HG02678 (cell line): Measurements from ENCODE around the gene LAMP5.

Experiments
- ATAC-seq: cut with Tn5 transposase; IDR thresholded peaks from one replicate; pipeline ENCODE4 v1.9.1; 2021; ENCODE audit warnings: mild to moderate bottlenecking, moderate library complexity; ENCODE audit not compliant: unreplicated experiment

Gene LAMP5

GRCh38 chr20:9532069-9532838 is 17.9 kb downstream of the LAMP5 start:
- no peak for ATAC-seq

- no peak for ATAC-seq
These were observed 19.6 kb downstream of the LAMP5 start for GRCh38 chr20:9534025-9534424.

- no peak for ATAC-seq
These were observed 21.1 kb downstream of the LAMP5 start for GRCh38 chr20:9535449-9535848.

DNA sequence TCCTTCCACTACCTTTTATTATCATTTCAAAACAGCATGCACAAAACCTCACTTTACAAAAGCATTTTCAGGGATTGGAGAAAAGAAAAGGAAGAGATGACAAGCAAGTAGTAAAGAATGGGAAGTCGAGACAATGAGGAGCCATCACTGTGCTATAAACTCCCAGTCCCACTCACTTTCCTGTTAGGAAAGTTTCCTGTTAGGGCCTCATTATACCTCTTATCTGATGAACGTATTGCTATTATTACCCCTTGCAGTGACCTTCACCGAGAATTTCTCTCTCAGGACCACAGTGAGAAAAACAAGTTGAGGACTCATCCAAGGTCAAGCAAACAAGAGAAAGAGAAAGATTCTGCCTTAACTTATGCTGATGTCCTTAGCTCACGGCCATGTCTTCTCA is 28.8 kb downstream of the LAMP5 start:
- ATAC-seq, result no peak

DNA sequence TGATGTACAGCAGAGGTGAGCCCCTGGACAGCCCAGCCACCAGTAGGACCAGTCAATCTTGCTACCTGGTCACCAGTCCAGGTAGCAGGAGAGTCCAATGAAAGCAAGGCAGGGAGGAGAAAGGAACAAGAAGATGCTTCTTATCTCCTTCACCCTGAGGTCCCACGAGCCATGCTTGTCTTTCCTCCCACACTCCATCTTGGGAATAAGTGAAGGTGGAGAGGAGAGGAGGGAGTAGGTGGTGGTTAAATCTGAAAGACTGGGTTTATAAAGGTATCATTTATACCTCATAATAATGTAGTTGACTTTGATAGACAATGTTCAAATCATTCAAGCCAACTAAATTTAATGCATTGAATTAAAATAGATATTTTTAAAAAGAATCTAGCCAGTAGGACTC is 35.9 kb downstream of the LAMP5 start:
- ATAC-seq, result no peak

DNA sequence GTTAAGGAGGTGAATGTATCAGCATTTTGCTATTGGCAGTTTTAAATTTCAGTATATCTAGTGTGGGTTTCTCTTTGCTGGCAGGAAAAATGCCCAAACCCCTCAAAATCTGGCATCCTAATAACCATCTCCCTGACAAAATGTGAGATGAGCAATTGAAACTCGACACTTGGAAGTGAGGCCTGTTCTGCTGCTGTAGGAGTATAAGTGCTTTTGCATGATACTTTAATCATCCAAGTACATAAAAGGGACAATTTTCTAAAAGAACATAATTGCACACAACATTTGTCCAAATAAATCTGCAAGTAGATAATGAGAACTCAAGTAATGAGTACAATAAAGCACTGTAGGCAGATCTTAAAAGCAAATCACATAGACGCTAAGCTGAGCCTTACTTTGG is 36.5 kb downstream of the LAMP5 start:
- no peak for ATAC-seq

DNA sequence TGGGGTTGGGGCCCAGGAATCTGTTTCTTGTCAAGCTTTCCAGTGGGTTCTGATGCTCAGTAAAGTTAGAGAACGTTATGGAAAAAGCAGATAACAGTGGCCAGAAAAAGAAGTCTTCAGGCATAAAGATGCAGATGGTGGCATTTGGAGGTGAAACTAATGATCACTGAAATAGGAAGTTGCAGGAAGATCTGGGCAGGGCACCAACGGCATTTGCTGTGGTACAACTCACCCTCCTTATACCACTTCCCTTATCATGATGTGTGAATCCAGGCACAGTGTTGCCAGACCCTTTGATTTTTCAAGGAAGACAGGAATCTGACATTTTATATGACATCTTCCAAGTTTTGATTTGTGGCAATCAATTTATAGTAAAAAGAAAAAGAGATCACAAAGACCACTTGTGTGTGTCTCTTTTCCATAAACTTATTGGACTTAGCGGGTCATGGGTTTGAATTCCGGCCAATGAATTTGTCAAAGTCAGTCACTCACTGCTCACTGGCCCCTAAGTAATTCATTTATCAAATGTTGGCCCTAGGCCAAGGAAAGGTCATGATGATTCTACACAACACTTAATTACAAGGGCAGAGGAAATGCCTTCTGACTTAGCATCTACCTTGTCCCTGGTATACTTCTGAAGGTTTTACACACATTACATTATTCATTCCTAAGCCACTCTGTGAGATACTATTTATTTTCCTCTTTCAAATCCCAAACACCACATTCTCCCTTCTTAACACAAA is 37.6 kb downstream of the LAMP5 start:
- no peak for ATAC-seq

DNA sequence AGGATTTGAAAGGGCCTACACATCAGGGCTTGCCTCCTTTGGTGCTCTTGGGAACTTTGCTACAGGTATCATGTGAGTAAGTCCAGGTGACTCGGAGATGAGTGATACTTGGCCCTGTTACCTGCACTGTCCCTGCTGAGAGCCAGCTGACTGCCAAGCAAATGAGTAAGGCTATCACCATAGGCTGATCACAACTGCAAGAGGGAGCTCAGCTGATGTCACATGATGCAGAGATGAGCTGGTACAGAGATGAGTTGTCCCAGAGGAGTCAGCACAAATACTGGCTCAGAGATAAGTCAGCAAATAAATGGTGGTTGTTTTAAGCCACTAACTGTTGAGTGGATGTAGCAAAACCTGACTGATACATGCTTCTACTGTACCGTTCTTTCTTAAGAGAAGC is 41.4 kb downstream of the LAMP5 start:
- ATAC-seq, result no peak

DNA sequence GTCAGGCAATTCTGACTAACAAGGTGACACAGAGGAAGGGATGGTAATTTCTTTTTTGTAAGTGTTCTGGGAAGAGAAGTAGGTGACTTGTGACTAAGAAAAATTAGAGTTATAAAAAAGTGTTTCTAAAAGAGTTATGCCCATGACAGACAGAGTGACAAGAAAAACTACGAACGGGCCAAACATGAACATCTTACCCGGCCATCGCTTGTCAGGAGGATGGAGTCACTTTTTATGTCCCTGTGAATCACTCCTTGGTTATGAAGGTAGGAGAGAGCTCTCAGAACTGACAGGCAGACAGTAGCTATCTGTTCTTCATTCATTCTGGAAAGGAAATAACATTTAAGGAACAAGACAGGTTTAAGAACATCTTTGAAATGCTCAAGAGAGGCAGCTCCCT is 43.0 kb downstream of the LAMP5 start:
- no peak for ATAC-seq

DNA sequence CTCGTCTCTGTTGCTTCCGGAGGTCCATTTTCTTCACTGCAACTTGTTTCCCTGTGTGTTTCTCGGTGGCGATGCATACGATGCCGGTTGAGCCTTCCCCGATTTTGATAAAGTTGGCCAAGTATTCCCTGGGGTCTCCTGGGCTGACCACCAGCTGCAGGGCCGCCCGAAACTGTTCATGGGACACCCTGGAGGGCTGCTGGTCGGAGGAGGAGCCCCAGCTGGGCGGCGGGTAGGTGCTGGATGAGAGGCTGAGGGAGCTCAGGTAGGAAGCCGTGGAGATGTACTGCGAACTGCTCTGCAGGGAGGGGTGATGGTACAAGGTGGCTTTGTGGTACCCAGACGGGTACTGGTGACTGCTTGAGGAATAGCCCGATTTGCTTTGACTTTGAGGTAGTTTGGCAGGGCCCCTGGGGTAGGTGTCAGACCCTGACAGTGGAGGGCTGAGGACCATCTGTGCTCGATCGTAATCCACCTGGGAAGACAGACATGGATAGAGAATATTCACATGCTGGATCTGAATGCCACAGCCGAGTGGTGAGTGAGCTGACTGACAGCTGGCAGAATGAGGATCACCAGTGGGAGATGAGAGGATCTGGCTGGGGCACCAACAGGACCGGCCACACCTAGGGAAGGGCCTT is 51.6 kb downstream of the LAMP5 start:
- no peak for ATAC-seq

DNA sequence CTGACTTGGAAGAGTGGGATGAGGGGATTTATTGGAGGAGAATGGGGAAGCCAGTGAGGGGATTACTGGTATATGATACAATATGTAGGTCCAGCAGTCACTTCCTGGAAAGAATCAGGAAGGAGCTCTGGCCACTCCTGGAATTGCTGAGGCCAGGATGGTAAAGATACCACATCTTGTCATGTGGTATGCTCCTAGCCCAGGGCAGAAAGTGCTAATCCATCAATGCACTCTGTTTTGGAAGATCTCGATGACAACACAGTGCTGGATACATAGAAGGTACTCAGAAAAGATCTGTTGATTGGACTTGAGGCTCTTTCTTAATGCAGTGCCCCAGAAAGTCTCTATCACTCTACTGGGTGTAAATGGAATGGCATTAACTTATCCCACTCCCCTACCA is 52.6 kb downstream of the LAMP5 start:
- no peak for ATAC-seq

DNA sequence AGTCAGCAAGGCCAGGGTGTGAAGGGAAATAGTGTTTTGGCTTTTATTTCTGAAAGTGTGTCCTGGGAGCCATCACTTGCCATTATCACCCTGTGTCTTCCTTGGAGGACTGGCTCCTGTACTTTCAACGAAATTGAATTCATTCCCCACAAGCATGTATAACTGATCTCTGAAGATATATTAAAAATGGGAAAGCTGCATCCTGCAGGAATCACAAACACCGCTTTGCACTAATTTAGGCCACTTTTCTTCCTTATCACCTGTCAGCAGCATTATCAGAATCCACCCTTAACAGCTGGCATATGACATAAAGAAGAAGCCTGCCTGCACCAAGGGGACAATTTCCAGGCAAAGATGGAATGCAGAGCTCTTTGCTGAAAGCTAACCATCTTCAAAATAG is 56.2 kb downstream of the LAMP5 start:
- no peak for ATAC-seq

- ATAC-seq, result no peak
These were observed 57.4 kb downstream of the LAMP5 start for GRCh38 chr20:9571783-9572182.

DNA sequence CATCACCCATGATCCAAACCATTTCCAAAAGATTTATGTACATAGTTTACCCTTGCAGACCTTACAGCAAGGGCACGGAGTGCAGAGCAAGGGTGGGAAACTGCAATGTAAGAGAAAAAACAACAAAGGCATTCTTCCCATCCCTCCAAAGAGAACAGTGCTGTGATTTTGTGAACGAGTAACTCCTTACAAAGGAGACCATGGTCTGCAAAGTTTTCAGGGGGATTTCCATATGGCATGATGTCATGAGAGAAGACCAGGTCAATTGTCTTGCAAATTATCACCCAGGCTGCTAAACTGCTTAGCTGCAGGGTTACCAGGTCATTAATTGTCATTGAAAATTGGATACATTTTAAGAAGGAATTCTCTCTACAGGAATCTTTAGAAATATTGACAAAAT is 58.3 kb downstream of the LAMP5 start:
- ATAC-seq, result no peak

GRCh38 chr20:9573335-9574151 is 59.2 kb downstream of the LAMP5 start:
- no peak for ATAC-seq

- ATAC-seq, result no peak
These were observed 59.8 kb downstream of the LAMP5 start for GRCh38 chr20:9574181-9574580.

DNA sequence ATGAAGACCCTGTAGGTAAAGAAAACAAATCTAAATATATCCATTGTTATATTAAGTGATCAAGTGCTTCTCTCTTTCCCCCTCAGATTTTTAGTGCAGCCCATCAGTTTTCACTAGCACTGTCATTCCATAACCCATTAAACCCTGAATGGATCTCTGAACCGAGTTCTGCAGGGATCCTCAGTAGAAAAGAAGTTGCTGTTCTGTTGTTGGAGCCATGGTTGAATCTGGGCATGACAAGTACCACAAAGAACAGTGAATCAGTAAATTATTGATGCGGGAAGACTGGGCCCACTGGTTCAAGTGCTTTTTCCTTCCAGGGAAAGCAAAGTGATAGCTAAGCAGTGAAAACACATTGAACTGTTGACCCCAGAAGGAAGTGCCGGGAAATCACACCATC is 60.4 kb downstream of the LAMP5 start:
- ATAC-seq, result no peak

DNA sequence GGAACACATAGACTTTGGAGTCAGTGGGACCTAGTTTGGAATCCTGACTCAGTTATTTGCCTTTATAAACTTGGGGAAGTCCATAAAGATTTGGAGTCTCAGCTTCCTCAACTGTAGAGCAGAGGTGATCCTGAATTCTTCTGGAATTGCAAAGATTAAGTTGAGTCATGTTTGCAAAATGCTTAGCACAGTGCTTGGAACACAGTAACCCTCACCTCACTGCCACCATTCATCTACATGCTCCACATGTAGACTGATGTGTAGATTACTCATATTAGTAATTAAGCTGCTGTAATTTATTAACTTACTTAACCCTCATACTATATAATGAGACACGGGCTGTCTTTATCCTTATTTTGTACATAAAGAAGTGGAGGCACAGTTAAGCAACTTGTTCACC is 61.4 kb downstream of the LAMP5 start:
- ATAC-seq, result no peak

GRCh38 chr20:9576695-9577094 is 62.3 kb downstream of the LAMP5 start:
- no peak for ATAC-seq

- no peak for ATAC-seq
These were observed 63.0 kb downstream of the LAMP5 start for GRCh38 chr20:9577397-9577796.

GRCh38 chr20:9578594-9578993 is 64.2 kb downstream of the LAMP5 start:
- ATAC-seq, result no peak
